GM18909 (cell line): Measurements from ENCODE around the gene KLF6.

Experiments
- ATAC-seq: cut with Tn5 transposase; IDR thresholded peaks from one replicate; pipeline ENCODE4 v1.9.1; 2021; ENCODE audit warnings: mild to moderate bottlenecking; ENCODE audit not compliant: unreplicated experiment, poor library complexity

KLF6 gene

DNA sequence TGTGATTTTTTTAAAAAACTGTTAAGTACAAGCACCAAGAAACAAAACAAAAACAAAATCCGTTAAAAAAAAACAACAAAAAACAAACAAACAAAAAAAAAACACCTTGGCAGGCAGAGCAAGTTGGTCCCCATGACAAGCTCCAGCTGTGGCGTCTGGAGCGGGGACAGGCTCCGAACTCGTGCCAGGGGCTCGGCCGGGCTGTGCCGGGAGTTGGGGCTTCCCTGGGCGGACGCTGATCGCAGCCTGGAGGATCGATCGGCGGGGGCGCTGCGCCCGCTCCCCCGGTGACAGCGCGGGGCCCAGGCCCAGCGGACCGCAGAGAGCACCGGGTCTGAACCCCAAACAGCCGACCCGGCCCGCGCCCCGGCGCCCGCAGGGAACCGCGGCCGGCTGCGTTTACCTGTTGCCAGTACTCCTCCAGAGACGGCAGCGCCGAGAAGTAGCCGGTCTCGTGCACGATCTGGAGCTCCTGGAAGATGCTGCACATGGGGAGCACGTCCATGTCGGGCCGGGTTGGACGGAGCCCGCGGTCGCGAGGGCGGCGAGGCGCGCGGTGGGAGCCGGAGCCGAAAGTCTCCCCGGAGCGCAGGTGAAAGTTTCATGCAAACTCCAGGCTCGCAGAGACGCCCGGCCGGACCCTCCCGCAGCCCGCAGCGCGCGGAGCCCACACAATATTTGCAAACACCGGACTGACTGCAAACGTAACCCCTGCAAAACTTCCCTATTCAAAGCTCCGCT, at the start of gene KLF6:
Gene KLF6, minus strand, starts transcription at position 700 of the 741 bp plus-strand sequence. Its CDS starts 195 bp downstream, at position 505.
- peak; percentile 2 for ATAC-seq

GRCh38 chr10:3834404-3834803, 49.4 kb upstream of the KLF6 start:
- no peak for ATAC-seq

DNA sequence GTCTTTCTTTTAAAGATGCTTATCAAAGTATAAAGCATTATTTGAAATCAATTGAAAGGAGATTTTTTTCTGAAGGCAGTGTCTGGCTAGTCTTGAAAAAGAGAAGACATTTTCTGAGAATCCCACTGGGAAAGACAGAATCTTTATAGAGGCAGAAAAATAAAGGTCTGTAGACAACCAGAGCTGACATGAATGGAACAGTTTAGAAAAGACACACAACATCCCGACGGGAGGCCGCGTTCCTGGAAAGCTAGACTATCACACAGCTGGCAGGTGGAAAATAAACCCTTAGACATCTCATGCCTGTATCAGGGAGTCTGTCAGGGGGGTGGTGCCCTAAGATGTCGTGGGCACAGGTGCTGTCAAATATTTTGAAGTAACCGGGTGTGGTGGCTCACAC, 48.0 kb upstream of the KLF6 start:
- ATAC-seq: no peak

DNA sequence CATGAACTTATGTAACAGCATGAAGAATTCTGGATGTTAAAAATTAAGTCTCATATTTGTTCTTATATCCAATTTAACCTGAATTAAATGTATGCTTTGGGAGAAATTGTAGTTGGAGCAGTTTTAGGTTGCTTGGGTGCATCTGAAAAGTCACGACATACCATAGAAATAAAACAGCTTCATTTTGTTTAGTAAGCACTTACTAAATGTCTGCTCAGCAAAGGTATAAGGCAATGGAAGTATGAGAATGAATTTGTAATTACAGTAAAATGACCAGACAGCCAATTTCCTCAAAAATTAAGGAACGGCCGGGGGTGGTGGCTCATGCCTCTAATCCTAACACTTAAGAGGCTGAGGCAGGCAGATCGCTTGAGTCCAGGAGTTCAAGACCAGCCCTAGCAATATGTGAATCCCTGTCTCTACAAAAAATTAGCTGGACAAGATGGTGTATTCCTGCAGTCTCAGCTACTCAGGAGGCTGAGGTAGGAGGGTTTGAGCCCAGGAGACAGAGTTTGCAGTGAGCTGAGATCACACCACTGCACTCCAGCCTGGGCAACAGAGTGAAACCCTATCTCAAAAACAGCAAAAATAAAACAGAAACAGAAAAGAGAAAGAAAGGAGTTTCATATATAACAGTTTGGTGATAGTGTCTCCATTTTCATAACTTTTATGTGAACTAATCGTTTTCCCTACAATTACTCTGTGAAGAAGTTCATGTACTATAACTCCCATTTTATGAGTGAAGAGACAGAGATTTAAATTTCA, 47.2 kb upstream of the KLF6 start:
- ATAC-seq: no peak

DNA sequence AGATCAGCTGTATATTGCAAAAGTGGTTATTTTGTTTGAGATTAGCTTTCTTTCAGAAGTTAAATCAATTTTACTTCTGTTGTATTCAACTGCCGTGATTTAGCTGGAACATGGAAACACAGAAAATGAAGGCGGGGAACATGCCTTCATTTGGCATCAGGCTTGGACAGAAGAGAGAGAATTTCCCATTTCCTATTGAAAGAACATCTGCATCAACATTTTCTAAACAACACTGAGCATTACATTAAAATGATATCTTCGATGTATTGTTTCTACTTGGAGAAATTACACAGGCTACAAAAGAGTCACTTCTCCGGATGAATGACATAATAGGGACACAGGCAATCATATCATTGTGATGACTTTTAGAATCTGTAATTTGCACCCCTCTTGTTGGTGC, 46.6 kb upstream of the KLF6 start:
- ATAC-seq: no peak

DNA sequence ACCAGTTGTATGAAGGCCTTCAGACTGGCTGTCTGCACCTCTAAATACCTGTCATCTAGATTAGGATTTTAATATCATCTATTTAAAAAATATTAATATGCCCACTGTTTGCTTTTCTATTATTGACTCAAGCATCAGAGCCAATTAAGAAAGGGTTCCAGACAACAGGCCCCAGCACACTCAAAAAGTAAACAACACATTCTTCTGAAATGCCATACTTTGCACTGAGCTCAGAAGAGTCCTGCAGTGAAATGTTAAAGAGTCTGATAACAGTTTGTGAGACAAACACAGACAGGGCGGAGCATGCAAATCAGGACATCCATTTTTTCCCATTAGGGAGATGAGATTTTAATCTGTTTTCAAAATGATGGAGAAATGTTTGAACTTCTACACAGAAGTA, 45.9 kb upstream of the KLF6 start:
- no peak for ATAC-seq

DNA sequence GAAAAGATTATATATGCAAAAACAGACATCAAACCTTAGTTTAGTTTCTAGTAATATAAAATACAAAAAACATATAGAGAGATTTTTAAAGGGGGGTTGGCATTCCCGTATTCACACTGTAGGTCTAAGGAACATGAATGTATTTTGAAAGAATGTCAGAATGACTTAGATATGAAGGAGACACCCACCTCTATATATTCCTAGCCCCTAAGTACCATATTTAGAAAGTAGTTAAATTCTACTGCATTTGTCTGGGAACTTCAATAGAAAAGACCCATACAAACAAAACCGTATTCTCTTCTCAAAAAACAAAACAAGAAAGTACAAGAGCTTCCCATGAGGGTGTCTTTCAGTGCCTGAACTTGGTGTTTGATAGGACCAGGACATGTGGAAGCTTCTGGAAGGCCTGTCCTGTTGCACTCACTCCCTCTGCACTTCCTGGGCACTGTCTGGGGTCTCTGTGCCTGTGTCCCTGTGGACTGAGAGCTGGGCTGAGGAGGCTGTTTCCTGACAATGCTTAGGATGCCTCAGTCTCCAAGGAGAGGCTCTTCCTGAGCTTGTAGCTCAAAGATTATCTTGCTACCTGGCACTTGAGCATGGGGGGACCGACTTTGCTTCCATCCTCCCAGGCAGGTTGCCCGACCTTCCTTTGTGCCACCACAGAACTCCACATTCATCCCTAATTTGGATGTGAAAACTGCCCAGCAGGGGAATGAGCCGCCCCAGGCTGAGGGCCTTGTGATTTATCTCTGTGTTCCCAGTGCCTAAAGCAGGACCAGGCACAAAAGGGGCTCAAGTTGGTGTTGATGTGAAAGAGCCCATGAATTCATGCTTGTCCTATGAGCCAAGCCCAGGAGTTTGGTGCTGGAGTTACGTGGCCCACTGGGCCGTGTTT, 44.4 kb upstream of the KLF6 start:
- no peak for ATAC-seq

DNA sequence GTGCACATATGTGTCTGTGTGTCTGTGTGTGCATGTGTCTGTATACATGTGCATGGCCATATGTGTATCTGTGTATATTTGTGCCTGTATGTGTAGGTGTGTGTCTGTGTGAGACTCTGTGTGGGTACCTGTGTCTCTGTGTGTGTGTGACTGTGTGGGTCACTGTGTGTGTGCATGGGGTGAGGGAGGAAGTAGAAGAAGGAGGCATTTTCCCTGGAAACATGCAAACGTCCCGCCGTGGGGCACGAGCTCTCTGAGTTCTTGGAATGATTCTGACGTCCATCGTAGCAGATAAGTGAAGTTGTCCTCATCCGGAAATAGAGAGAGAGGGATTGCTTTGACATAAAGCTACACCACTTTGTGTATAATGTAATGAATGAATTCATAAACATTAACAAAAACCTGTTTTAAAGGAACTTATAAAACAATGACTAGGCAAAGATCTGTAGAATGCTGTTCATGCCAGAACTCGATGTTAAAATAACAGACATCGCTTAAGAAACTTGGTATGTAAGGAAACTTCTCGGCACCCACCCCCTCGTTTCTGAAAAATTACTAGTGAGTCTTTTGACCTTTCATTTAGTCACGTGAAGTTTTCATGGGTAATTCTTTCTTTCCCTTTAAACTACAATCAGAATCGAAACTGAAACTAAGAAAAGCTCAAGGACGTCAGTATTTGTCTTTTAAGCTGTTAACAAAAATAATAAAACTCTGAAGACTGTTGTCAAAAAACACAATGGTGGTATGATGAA, 43.6 kb upstream of the KLF6 start:
- no peak for ATAC-seq

- ATAC-seq: no peak
These were observed 42.9 kb upstream of the KLF6 start for GRCh38 chr10:3827768-3828403.

DNA sequence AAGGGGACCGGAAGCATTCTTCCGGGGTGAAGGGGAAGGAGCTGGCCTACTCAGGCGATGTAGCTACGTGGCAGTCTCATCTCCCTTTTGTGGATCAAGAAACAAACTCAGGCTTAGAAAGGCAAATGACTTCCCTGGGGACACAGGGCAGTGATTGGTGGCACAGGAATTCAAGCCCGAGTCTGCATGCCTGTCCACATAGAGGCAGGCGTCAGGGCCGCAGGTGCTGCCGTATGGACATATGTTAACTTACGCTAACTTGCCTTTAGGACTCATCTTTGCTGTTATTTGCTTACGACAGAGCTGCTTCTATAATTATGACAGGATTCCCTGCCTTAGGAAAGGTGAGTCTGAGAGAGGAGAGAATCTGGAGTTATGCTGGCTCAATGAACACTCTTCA, 42.3 kb upstream of the KLF6 start:
- ATAC-seq: no peak

DNA sequence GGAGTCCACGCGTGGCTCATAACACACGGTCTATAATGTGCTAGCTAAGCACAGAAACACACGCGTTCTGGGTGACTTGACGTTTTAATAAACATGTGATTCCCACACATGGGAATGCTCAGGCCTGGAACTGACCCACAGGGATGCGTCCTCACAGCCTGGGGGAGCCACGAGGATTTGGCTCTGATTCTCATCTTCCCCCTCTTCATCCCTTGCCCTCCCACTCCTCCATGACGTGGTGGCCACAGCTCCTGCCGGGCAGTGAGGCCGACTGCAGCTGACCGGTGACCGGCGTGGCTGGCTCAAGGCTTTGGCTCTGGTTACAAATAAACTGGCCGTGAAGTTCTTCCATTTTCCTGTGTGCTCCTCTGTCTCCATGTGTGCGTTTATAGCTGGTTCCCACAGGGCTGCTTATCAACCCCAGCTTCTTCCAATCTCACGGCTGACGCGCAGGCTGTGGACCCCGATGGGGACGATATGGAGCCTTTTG, 40.9 kb upstream of the KLF6 start:
- no peak for ATAC-seq

GRCh38 chr10:3825244-3825643, 40.2 kb upstream of the KLF6 start:
- no peak for ATAC-seq

GRCh38 chr10:3822541-3823330, 37.7 kb upstream of the KLF6 start:
- ATAC-seq: no peak

- no peak for ATAC-seq
These were observed 35.2 kb upstream of the KLF6 start for GRCh38 chr10:3820255-3820654.

DNA sequence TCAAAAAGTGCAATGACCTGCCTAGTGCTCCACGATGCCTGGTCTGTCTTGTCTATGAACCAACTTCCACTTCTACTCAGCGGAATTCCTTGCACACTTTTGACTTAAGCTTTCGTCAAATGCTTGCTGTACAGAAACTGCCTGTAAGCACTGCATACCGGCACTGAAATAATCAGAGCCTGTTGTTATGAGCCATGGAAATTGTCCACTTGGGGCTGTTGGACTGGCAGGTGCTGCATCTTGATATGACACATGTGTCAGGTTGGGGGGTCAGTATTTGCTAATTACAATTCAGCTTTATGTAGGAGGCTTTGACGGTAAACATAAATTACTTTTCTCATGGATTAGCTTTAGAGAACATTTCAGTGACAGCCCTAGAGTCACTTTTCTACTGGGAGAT, 32.0 kb upstream of the KLF6 start:
- ATAC-seq: no peak

DNA sequence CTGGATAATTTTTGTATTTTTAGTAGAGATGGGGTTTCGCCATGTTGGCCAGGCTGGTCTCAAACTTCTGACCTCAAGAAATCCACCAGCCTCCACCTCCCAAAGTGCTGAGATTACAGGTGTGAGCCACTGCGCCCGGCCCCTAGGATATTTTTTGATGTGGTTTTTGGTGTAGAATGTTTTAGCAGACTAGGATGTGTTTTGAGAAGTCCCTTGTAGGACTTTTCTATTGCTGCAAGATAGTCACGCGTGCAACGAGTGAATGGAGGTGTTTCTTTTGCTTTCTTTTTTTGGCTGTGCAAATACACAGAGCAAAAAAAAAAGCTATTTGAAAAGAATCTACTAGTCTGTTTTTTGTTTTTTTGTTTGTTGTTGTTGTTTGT, 29.8 kb upstream of the KLF6 start:
- no peak for ATAC-seq

DNA sequence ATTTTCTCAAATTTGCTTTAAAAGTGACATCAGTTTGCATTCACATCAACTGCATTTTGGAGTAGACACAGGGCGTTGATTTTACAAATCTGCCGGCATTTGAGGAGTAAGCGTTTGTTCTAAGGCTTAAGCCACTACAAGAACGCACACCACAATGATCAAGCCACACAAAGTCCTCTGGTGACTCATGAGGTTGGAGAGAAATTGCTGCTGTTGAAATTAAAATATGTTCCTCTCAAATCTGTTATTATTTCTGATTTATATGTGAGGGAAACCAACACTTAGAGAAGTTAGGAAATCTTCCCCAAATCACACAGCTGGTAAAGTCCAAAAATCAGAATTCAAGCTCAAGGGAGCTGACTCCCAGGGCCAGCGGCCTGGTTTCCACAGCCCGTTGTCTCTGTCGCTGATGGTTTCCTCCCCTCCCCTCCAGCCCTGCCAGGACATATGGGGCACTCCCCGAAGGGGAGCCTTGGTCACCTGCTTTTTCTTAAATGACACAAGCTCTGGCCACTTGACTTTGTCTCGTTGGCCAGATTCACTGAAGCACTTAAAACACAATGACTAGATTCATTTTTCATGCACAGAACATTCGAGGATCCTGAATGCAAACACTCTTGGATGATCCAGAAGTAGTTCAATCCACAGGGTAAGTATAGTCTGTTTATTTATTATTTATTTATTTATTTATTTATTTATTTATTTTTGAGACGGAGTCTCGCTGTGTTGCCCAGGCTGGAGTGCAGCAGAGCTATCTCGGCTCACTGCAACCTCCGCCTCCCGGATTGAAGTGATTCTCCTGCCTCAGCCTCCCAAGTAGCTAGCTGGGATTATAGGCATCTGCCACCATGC, 29.2 kb upstream of the KLF6 start:
- ATAC-seq: no peak

- ATAC-seq: no peak
These were observed 28.3 kb upstream of the KLF6 start for GRCh38 chr10:3813267-3813666.
